Neuronal stem cell (in vitro differentiated cells): ENCODE measurements around the gene PACS2.
"Not testable (repeated sequence)": the region's sequence is repeated elsewhere in the genome, so short reads cannot be mapped to it uniquely, and the experiment has no call there.

Experiments used
- DNase-seq: peaks from one replicate; pipeline ENCODE4 v3.0.0-alpha.2; 2013; ENCODE audit warnings: low spot score
- H2AFZ ChIP-seq: one replicate; pipeline ENCODE4 v1.6.1; 2013; ENCODE audit warnings: mild to moderate bottlenecking, low read length, inconsistent platforms
- H2AK5ac ChIP-seq: 2 replicates; pipeline ENCODE4 v1.6.1; 2013; ENCODE audit warnings: low read depth, mild to moderate bottlenecking, inconsistent platforms, low read length, moderate library complexity, mixed read lengths
- H2BK120ac ChIP-seq: 2 replicates; pipeline ENCODE4 v1.6.1; 2013; ENCODE audit warnings: low read depth, mild to moderate bottlenecking, inconsistent platforms, low read length, moderate library complexity, mixed read lengths
- H2BK12ac ChIP-seq: one replicate; pipeline ENCODE4 v1.6.1; 2013; ENCODE audit warnings: low read length, inconsistent platforms
- H2BK15ac ChIP-seq: 2 replicates; pipeline ENCODE4 v1.6.1; 2013; ENCODE audit warnings: mild to moderate bottlenecking, low read length, inconsistent platforms, mixed read lengths
- H2BK5ac ChIP-seq: one replicate; pipeline ENCODE4 v1.6.1; 2013; ENCODE audit warnings: inconsistent platforms, mild to moderate bottlenecking, low read length, moderate library complexity
- H3K14ac ChIP-seq: one replicate; pipeline ENCODE4 v1.6.1; 2013; ENCODE audit warnings: low read length, inconsistent platforms
- H3K18ac ChIP-seq: 2 replicates; pipeline ENCODE4 v1.6.1; 2013; ENCODE audit warnings: low read length, inconsistent platforms
- H3K23ac ChIP-seq: 2 replicates; pipeline ENCODE4 v1.6.1; 2013; ENCODE audit warnings: low read depth, mild to moderate bottlenecking, mixed read lengths, low read length, inconsistent platforms; ENCODE audit not compliant: poor library complexity
- H3K27ac ChIP-seq: replicated peaks from 3 replicates; pipeline ENCODE4 v1.5.1; 2013; ENCODE audit warnings: low read length, inconsistent platforms
- H3K27me3 ChIP-seq, 3 experiments: 2 replicates each; pipeline ENCODE4 v1.6.1; 2013; ENCODE audit warnings: low read length in 3 of 3, mild to moderate bottlenecking in 2 of 3, inconsistent platforms in 1 of 3, low read depth in 1 of 3, mixed read lengths in 1 of 3, moderate library complexity in 1 of 3; ENCODE audit not compliant: control insufficient read depth in 3 of 3, insufficient read depth in 3 of 3
- H3K36me3 ChIP-seq, 2 donors: replicated peaks in 1 of 2; 2 replicates each; pipeline ENCODE4 v1.6.1; 2013; ENCODE audit warnings: low read length in 2 of 2; ENCODE audit not compliant: control insufficient read depth in 2 of 2, insufficient read depth in 2 of 2
- H3K4ac ChIP-seq: 2 replicates; pipeline ENCODE4 v1.6.1; 2013; ENCODE audit warnings: inconsistent platforms, mild to moderate bottlenecking, low read length, moderate library complexity
- H3K4me1 ChIP-seq, 2 donors: 1 replicate in 1 of 2; 2 replicates in 1 of 2; pipeline ENCODE4 v1.6.1; 2013; ENCODE audit warnings: low read length in 2 of 2, low read depth in 1 of 2; ENCODE audit not compliant: control insufficient read depth in 2 of 2, insufficient read depth in 1 of 2
- H3K4me2 ChIP-seq: one replicate; pipeline ENCODE4 v1.6.1; 2013; ENCODE audit warnings: mild to moderate bottlenecking, low read length, inconsistent platforms; ENCODE audit not compliant: insufficient read depth, poor library complexity, severe bottlenecking
- H3K4me3 ChIP-seq, 2 donors: 2 replicates each; pipeline ENCODE4 v1.5.1; 2013; ENCODE audit warnings: low read length in 2 of 2, mild to moderate bottlenecking in 2 of 2, inconsistent platforms in 1 of 2, moderate library complexity in 1 of 2
- H3K79me1 ChIP-seq: one replicate; pipeline ENCODE4 v1.6.1; 2013; ENCODE audit warnings: low read depth, mild to moderate bottlenecking, inconsistent platforms, low read length, moderate library complexity
- H3K9ac ChIP-seq: one replicate; pipeline ENCODE4 v1.6.1; 2013; ENCODE audit warnings: mild to moderate bottlenecking, low read depth, low read length, inconsistent platforms; ENCODE audit not compliant: poor library complexity
- H3K9me3 ChIP-seq, 2 donors: replicated peaks in 1 of 2; 2 replicates each; pipeline versions ENCODE3 to v1.6.1; 2013; ENCODE audit warnings: low read length in 2 of 2, mild to moderate bottlenecking in 2 of 2, inconsistent platforms in 1 of 2, low read depth in 1 of 2, mixed read lengths in 1 of 2, moderate library complexity in 1 of 2; ENCODE audit not compliant: control insufficient read depth in 2 of 2, insufficient read depth in 1 of 2
- H4K8ac ChIP-seq: one replicate; pipeline ENCODE4 v1.6.1; 2013; ENCODE audit warnings: low read depth, mild to moderate bottlenecking, inconsistent platforms, low read length, moderate library complexity
- H4K91ac ChIP-seq: one replicate; pipeline ENCODE4 v1.6.1; 2013; ENCODE audit warnings: low read length, low read depth, mild to moderate bottlenecking, inconsistent platforms; ENCODE audit not compliant: poor library complexity
- WGBS, 2 donors: extraction: QIAGEN DNeasy Blood & Tissue Kit; methylation state at CpG; one replicate each; pipeline ENCODE4 v1.1.7; 2013; ENCODE audit warnings: missing lambda C conversion rate in 2 of 2, mixed read lengths in 1 of 2; ENCODE audit not compliant: insufficient read length in 2 of 2, insufficient replicate concordance in 1 of 2; ENCODE audit errors: extremely low coverage in 2 of 2; 5-methylcytosine and 5-hydroxymethylcytosine counted together

PACS2 gene

GRCh38 chr14:105327695-105328045, 13.1 kb downstream of the PACS2 start:
- H3K27me3 ChIP-seq, H3K4ac ChIP-seq, H3K4me2 ChIP-seq, H2BK15ac ChIP-seq, H4K8ac ChIP-seq, H3K23ac ChIP-seq, H3K9me3 ChIP-seq, H2BK12ac ChIP-seq, H3K27ac ChIP-seq, H2AK5ac ChIP-seq, H3K9ac ChIP-seq, H2BK5ac ChIP-seq, DNase-seq, H3K14ac ChIP-seq, H3K4me3 ChIP-seq, H2BK120ac ChIP-seq, H4K91ac ChIP-seq, H3K36me3 ChIP-seq, H2AFZ ChIP-seq, H3K18ac ChIP-seq: not testable (repeated sequence)
- no CpG with 5 or more reads among the region's 17 CpGs for WGBS, 2 donors
- H3K79me1 ChIP-seq: peaks cover 15% of the 10 kb centered on the region
- H3K4me1 ChIP-seq: peaks cover 34 to 54% of the 10 kb centered on the region in 2 donors

GRCh38 chr14:105328070-105328677, 13.6 kb downstream of the PACS2 start:
- peak overlapping the region; percentile 72 for H3K18ac ChIP-seq
- no peak overlapping the region for H3K23ac ChIP-seq
- peaks cover 0 to 7% of the 10 kb centered on the region in 2 donors for H3K9me3 ChIP-seq
- no peak overlapping the region for H2BK12ac ChIP-seq
- H3K4me1 ChIP-seq: peaks cover 34 to 54% of the 10 kb centered on the region in 2 donors
- no peak overlapping the region for H4K8ac ChIP-seq
- no peak overlapping the region for H3K14ac ChIP-seq
- no peak overlapping the region for H2AFZ ChIP-seq
- H3K27ac ChIP-seq: no peak overlapping the region
- no peak overlapping the region for H3K9ac ChIP-seq
- H2AK5ac ChIP-seq: no peak overlapping the region
- peaks cover 0 to 3% of the 10 kb centered on the region in 2 donors for H3K36me3 ChIP-seq
- no peak overlapping the region for H2BK5ac ChIP-seq
- WGBS, 2 donors: no CpG with 5 or more reads among the region's 12 CpGs
- no peak overlapping the region for H2BK120ac ChIP-seq
- H3K4me2 ChIP-seq: no peak overlapping the region
- H3K27me3 ChIP-seq: no peaks in the 10 kb centered on the region
- DNase-seq: no peak
- no peak overlapping the region for H2BK15ac ChIP-seq
- H4K91ac ChIP-seq: no peak overlapping the region
- no peak overlapping the region for H3K4ac ChIP-seq
- H3K79me1 ChIP-seq: peaks cover 14% of the 10 kb centered on the region
- H3K4me3 ChIP-seq: no peak overlapping the region

GRCh38 chr14:105328678-105329390, 14.3 kb downstream of the PACS2 start:
- no peak for DNase-seq
- H3K4me1 ChIP-seq: peaks cover 28 to 47% of the 10 kb centered on the region in 2 donors
- H3K18ac ChIP-seq: no peak overlapping the region
- no peak overlapping the region for H2AFZ ChIP-seq
- no peak overlapping the region for H4K91ac ChIP-seq
- H2BK5ac ChIP-seq: no peak overlapping the region
- H3K14ac ChIP-seq: no peak overlapping the region
- H3K27me3 ChIP-seq: no peaks in the 10 kb centered on the region
- H4K8ac ChIP-seq: no peak overlapping the region
- no peak overlapping the region for H3K27ac ChIP-seq
- H3K4me2 ChIP-seq: no peak overlapping the region
- H2BK120ac ChIP-seq: no peak overlapping the region
- no peak overlapping the region for H2BK15ac ChIP-seq
- H3K23ac ChIP-seq: no peak overlapping the region
- H3K9ac ChIP-seq: no peak overlapping the region
- no peak overlapping the region for H2BK12ac ChIP-seq
- H3K4ac ChIP-seq: no peak overlapping the region
- H3K36me3 ChIP-seq: peaks cover 0 to 3% of the 10 kb centered on the region in 2 donors
- no CpG with 5 or more reads among the region's 15 CpGs for WGBS, 2 donors
- no peak overlapping the region for H2AK5ac ChIP-seq
- H3K4me3 ChIP-seq: no peak overlapping the region
- H3K9me3 ChIP-seq: peaks cover 0 to 7% of the 10 kb centered on the region in 2 donors
- peaks cover 12% of the 10 kb centered on the region for H3K79me1 ChIP-seq

- no peak overlapping the region for H3K4ac ChIP-seq
- no CpG with 5 or more reads among the region's 17 CpGs for WGBS, 2 donors
- H2AK5ac ChIP-seq: no peak overlapping the region
- H2BK120ac ChIP-seq: no peak overlapping the region
- H3K27me3 ChIP-seq: no peaks in the 10 kb centered on the region
- no peak overlapping the region for H3K27ac ChIP-seq
- peaks cover 23 to 40% of the 10 kb centered on the region in 2 donors for H3K4me1 ChIP-seq
- no peak overlapping the region for H2BK15ac ChIP-seq
- H4K91ac ChIP-seq: no peak overlapping the region
- H3K79me1 ChIP-seq: peaks cover 7% of the 10 kb centered on the region
- no peak overlapping the region for H3K14ac ChIP-seq
- H3K23ac ChIP-seq: no peak overlapping the region
- peaks cover 0 to 3% of the 10 kb centered on the region in 2 donors for H3K36me3 ChIP-seq
- peaks cover 0 to 7% of the 10 kb centered on the region in 2 donors for H3K9me3 ChIP-seq
- H2BK5ac ChIP-seq: no peak overlapping the region
- DNase-seq: no peak
- no peak overlapping the region for H3K18ac ChIP-seq
- H2BK12ac ChIP-seq: no peak overlapping the region
- no peak overlapping the region for H3K9ac ChIP-seq
- H2AFZ ChIP-seq: no peak overlapping the region
- H4K8ac ChIP-seq: no peak overlapping the region
- H3K4me3 ChIP-seq: no peak overlapping the region
- H3K4me2 ChIP-seq: no peak overlapping the region
Measured at GRCh38 chr14:105329411-105330150, 15.0 kb downstream of the PACS2 start.
